Keratinocyte (primary cell): ENCODE measurements around the gene RSPH9. TPM values are rescaled to one million over a fixed set of nuclear protein-coding genes. Genes with fewer than 3 reads are reported as not detected.

Source experiments
- DNase-seq: peaks from one replicate; pipeline ENCODE4 v3.0.0-alpha.2; 2011; ENCODE audit warnings: low read depth, missing footprints, low spot score
- FAIRE-seq: peaks from 2 replicates; lab custom pipeline; 2011; peaks lifted over from hg19 to GRCh38; lab: Jason Lieb, UNC
- H2AFZ ChIP-seq: 2 replicates; pipeline ENCODE4 v1.6.0; 2012; ENCODE audit warnings: low read length, control low read depth, inconsistent platforms; ENCODE audit not compliant: control insufficient read depth
- H3K27ac ChIP-seq: 2 replicates; pipeline ENCODE4 v1.5.1; 2011; ENCODE audit warnings: low read length; ENCODE audit not compliant: control insufficient read depth, insufficient read depth
- H3K27me3 ChIP-seq: 3 replicates; pipeline ENCODE4 v1.6.0; 2011; ENCODE audit warnings: low read length; ENCODE audit not compliant: control insufficient read depth, insufficient read depth; ENCODE audit errors: extremely low read depth
- H3K36me3 ChIP-seq, 2 experiments: 2 replicates in 1 of 2; 3 replicates in 1 of 2; pipeline ENCODE4 v1.5.1; 2011; ENCODE audit warnings: low read length in 2 of 2, mild to moderate bottlenecking in 1 of 2; ENCODE audit not compliant: control insufficient read depth in 2 of 2, insufficient read depth in 2 of 2; ENCODE audit errors: extremely low read depth in 1 of 2
- H3K4me1 ChIP-seq: 3 replicates; pipeline ENCODE4 v1.5.1; 2011; ENCODE audit warnings: low read length; ENCODE audit not compliant: control insufficient read depth, insufficient read depth; ENCODE audit errors: extremely low read depth
- H3K4me2 ChIP-seq: 3 replicates; pipeline ENCODE4 v1.6.0; 2011; ENCODE audit warnings: low read depth, low read length; ENCODE audit not compliant: control insufficient read depth, insufficient read depth; ENCODE audit errors: extremely low read depth
- H3K4me3 ChIP-seq, 3 experiments: fragments of 200-600 bp in 1 of 3; sonication (generic) in 1 of 3; 2 replicates in 2 of 3; 3 replicates in 1 of 3; pipeline ENCODE4 v1.5.1; 2011 to 2016; ENCODE audit warnings: low read length in 3 of 3, mild to moderate bottlenecking in 3 of 3, control low read depth in 2 of 3, inconsistent platforms in 1 of 3, low read depth in 1 of 3, mixed read lengths in 1 of 3, mixed run types in 1 of 3, moderate library complexity in 1 of 3; ENCODE audit not compliant: control insufficient read depth in 2 of 3, insufficient read depth in 2 of 3; ENCODE audit errors: extremely low read depth in 1 of 3
- H3K79me2 ChIP-seq: 2 replicates; pipeline ENCODE4 v1.6.0; 2012; ENCODE audit warnings: low read length; ENCODE audit not compliant: control insufficient read depth, insufficient read depth
- H3K9ac ChIP-seq: 3 replicates; pipeline ENCODE4 v1.6.0; 2011; ENCODE audit warnings: low read length; ENCODE audit not compliant: control insufficient read depth, insufficient read depth; ENCODE audit errors: extremely low read depth
- H3K9me1 ChIP-seq: 3 replicates; pipeline ENCODE4 v1.6.0; 2011; ENCODE audit warnings: low read length; ENCODE audit not compliant: control insufficient read depth, insufficient read depth; ENCODE audit errors: extremely low read depth
- H3K9me3 ChIP-seq: 2 replicates; pipeline ENCODE4 v1.5.1; 2012; ENCODE audit warnings: low read depth, low read length; ENCODE audit not compliant: control insufficient read depth
- H4K20me1 ChIP-seq: 3 replicates; pipeline ENCODE4 v1.6.0; 2011; ENCODE audit warnings: low read length; ENCODE audit not compliant: control insufficient read depth, insufficient read depth; ENCODE audit errors: extremely low read depth
- CTCF ChIP-seq, 3 experiments: IDR thresholded peaks in 1 of 3; conservative IDR thresholded peaks in 1 of 3; optimal IDR thresholded peaks in 1 of 3; 2 replicates in 2 of 3; 3 replicates in 1 of 3; pipeline versions ENCODE3 to v1.5.1; 2011; ENCODE audit warnings: low read length in 3 of 3, mild to moderate bottlenecking in 3 of 3, moderate library complexity in 2 of 3, control low read depth in 1 of 3, inconsistent platforms in 1 of 3; ENCODE audit not compliant: insufficient read depth in 2 of 3; ENCODE audit errors: extremely low read depth in 1 of 3
- EZH2 ChIP-seq: IDR thresholded peaks from one replicate; pipeline ENCODE4 v1.6.1; 2012; ENCODE audit warnings: inconsistent platforms, mild to moderate bottlenecking, low read length, moderate library complexity
- dilution Hi-C: fragments of 300-500 bp; cut with MboI; formaldehyde crosslinking; loops from one replicate; pipeline ENCODE4 v1.7.0; 2020; ENCODE audit warnings: low sequenced_read_pairs; ENCODE audit not compliant: extremely low pct_ligation_motif_present
- polyA plus RNA-seq, 5 experiments: library from polyadenylated mRNA; depleted of rRNA in 3 of 5; stranded (reverse) in 3 of 5; stranded (forward) in 1 of 5; unstranded in 1 of 5; fragments of >200 nt; gene quantifications; 1 replicate in 1 of 5; 2 replicates in 3 of 5; 3 replicates in 1 of 5; pipeline versions ENCODE4 v1.2.1 to v1.2.3, GENCODE V29; 2011 to 2012; ENCODE audit warnings: missing spikeins in 2 of 5, low read depth in 1 of 5, low replicate concordance in 1 of 5

RSPH9 gene
- polyA plus RNA-seq, 1 donor (not counting 4 experiments of a cell fraction or from before 2014, with no cell fraction given) = not detected

GRCh38 chr6:43616725-43617472 lies 27.9 kb upstream of the RSPH9 start:
- H3K36me3 ChIP-seq = peaks cover 26 to 35% of the 10 kb centered on the region in 2 experiments
- H3K27me3 ChIP-seq = no peaks in the 10 kb centered on the region
- no peak overlapping the region for H3K9ac ChIP-seq
- no peaks in the 10 kb centered on the region for H3K9me3 ChIP-seq
- no peak overlapping the region for H3K27ac ChIP-seq
- no peak for DNase-seq
- no peak for FAIRE-seq
- TF ChIP-seq EZH2 (no peak), CTCF (optimal IDR thresholded peaks at IDR 0.05 in 1 of 3, IDR thresholded peaks at IDR 0.05 in 1 of 3, conservative IDR thresholded peaks at IDR 0.05 in 1 of 3; ENCODE audit: extremely low read depth in 1 of 3, insufficient read depth in 2 of 3, low read length in 3 of 3) (no peak)
- no peaks in the 10 kb centered on the region for H3K4me1 ChIP-seq
- no peaks in the 10 kb centered on the region for H3K79me2 ChIP-seq
- H3K4me3 ChIP-seq = no peak overlapping the region
- H3K9me1 ChIP-seq = no peaks in the 10 kb centered on the region
- no peaks in the 10 kb centered on the region for H4K20me1 ChIP-seq
- dilution Hi-C loops = no loop called here
- no peak overlapping the region for H2AFZ ChIP-seq
- H3K4me2 ChIP-seq = no peak overlapping the region

GRCh38 chr6:43621078-43621835 lies 23.6 kb upstream of the RSPH9 start:
- Histone ChIP-seq H3K36me3 (peaks cover 43 to 51% of the 10 kb centered on the region in 2 experiments), H3K4me3 (no peak overlapping the region), H3K79me2 (peaks cover 1% of the 10 kb centered on the region), H3K9me3 (no peaks in the 10 kb centered on the region), H3K27me3 (no peaks in the 10 kb centered on the region), H3K4me1 (no peaks in the 10 kb centered on the region), H3K4me2 (no peak overlapping the region), H4K20me1 (peaks cover 2% of the 10 kb centered on the region), H2AFZ (no peak overlapping the region), H3K9ac (no peak overlapping the region), H3K9me1 (no peaks in the 10 kb centered on the region), H3K27ac (no peak overlapping the region)
- no peak for TF ChIP-seq CTCF (optimal IDR thresholded peaks at IDR 0.05 in 1 of 3, IDR thresholded peaks at IDR 0.05 in 1 of 3, conservative IDR thresholded peaks at IDR 0.05 in 1 of 3; ENCODE audit: extremely low read depth in 1 of 3, insufficient read depth in 2 of 3, low read length in 3 of 3)
- no peak for TF ChIP-seq EZH2
- dilution Hi-C loops = no loop called here
- FAIRE-seq (no peak), DNase-seq (no peak)
